NT2/D1 (cell line): ENCODE data around the gene MUC5B.

Source experiments
- SUZ12 ChIP-seq: IDR thresholded peaks from 2 replicates; pipeline ENCODE4 v1.6.1; 2011; ENCODE audit not compliant: insufficient read length, insufficient read depth; ENCODE audit errors: extremely low read depth
- ZNF274 ChIP-seq: IDR thresholded peaks from 2 replicates; pipeline ENCODE4 v1.6.1; 2011; ENCODE audit warnings: mild to moderate bottlenecking, low read depth, low read length

- TF ChIP-seq ZNF274 (no peak), SUZ12 (no peak)
Observed at GRCh38 chr11:1177771-1178090, 45.1 kb upstream of the MUC5B start.
